GM20000 (cell line): ENCODE data around the gene ALG12.

Experiments
- DNase-seq: peaks from one replicate; pipeline ENCODE4 v3.0.0; 2012; ENCODE audit warnings: low spot score
- TF ChIP-seq, protein P1 (sequence below): IDR thresholded peaks from 2 replicates; pipeline ENCODE4 v1.5.1; 2012; ENCODE audit warnings: mild to moderate bottlenecking, control low read depth; ENCODE audit errors: extremely low read depth, missing control alignments

ALG12 gene

DNA sequence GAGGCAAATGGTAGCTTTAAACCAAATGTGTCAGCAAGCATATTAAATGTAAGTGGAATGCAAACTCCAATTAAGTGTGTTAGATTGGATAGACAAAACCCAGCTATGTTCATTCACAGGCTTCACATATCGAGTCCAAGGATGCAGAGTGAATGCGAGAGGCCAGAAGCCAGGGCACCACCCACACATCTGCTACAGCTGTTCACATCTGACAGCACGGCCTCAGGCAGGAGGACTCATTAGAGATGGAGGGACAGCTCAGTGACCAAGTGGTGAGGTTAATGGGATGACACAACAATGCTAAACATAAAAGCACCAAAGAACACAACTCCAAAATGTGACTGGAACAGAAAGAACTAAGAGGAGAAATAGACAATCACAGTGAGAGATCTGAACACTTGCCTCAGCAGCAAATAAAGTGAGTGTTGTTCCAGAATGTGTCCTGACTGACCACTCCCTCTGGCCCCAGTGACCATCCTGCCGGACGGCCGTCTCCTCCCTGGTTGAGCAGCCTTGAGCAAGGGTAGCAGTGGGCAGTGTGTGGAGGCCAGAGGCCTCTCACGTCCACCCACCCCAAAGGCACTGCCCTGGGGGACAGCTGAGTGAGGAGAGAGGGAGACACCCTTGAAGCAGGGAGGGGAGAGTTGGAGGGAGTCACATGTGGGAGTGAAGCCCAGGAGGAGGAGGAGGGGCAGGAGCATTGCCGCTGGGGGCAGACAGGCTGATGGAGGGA, 23.8 kb downstream of the ALG12 start:
- TF ChIP-seq, protein P1, sequence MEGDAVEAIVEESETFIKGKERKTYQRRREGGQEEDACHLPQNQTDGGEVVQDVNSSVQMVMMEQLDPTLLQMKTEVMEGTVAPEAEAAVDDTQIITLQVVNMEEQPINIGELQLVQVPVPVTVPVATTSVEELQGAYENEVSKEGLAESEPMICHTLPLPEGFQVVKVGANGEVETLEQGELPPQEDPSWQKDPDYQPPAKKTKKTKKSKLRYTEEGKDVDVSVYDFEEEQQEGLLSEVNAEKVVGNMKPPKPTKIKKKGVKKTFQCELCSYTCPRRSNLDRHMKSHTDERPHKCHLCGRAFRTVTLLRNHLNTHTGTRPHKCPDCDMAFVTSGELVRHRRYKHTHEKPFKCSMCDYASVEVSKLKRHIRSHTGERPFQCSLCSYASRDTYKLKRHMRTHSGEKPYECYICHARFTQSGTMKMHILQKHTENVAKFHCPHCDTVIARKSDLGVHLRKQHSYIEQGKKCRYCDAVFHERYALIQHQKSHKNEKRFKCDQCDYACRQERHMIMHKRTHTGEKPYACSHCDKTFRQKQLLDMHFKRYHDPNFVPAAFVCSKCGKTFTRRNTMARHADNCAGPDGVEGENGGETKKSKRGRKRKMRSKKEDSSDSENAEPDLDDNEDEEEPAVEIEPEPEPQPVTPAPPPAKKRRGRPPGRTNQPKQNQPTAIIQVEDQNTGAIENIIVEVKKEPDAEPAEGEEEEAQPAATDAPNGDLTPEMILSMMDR: no peak
- no peak for DNase-seq

DNA sequence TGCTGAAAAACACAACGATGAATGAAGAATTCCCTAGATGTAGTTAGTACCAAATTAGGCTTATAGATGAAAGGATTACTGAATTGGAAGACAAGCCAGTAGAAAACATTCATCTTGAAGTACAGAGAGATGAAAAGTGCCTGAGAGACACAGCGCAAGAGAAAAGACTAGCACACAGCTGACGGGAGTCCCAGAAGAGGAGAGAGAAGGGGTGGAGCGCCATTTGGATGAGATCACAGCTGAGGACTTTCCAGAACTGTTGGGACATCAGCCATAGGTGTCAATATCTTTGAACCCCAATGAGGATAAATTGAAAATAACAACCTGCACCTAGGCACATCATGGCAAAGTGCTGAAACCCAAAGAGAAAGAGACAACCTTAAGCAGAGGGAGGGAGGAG, 25.2 kb downstream of the ALG12 start:
- DNase-seq: no peak
- TF ChIP-seq, protein P1: no peak

DNA sequence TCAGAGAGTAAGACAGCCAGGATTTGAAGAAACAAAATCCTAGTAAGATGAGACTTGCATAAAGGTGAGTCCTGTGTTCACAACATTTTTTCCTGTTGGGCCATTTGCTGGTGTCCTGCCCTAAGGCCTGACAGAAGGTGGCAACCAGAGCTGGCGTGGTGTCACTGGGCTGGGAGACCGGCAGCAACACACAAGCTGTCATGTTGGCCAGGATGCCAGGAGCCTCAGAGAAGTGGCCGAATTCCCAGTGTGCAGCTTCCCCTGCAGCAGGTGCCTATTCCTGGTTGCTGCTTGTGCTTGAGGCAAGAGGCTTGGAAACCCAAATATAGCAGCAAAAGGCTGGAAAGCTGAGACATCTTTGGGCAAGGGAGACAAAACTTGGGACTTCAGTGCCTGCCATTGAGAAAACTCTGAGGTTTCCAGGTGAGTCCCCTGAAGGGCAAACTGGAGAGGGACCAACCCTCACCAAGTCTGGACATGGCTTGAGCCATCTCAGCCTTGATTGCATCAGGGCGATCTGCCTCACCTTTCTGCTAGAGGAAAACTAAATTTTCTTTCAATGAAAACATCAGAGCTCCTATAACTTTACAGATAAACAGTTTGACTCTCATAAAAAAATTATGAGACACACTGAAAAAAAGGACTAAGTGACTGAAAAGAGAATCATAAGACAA, 25.9 kb downstream of the ALG12 start:
- DNase-seq: no peak
- TF ChIP-seq, protein P1: no peak

DNA sequence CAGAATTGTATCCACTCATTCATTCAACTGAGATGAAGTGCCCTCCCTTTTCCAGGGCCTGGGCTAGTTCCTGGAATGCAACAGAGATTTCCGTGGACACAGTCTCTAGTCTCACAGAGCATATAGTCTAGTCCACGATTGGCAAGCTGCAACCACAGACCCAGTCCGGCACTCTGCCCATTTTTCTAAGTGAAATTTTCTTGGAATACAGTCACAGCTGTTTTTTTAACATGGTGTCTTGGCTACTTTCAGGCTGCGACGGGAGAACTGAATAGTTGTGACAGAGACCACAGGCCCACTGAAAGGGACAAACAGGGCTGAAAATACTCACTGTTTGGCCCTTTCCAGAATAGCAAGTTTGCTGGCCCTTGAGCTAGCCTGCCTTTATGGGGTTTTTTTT, 29.2 kb downstream of the ALG12 start:
- no peak for DNase-seq
- TF ChIP-seq, protein P1: no peak

DNA sequence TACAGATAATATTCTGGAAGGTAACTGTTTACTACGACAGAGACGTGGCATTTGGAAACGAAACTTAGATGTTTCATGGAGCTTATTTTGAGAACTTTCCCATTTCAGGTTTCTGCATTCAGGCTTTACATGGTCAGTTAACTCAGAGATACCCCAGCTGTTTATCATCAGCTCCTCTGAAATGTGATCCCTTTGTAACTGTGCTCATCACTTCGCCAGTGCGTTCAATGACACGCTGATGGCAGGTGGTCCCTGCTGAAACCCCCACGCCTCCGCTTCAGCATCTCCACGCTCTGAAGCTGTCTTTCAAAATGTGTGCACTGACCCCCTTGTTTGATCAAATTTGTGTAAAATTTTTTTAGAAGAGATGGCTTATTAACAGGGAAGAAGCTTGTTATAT, 30.5 kb downstream of the ALG12 start:
- no peak for DNase-seq
- TF ChIP-seq, protein P1: no peak

DNA sequence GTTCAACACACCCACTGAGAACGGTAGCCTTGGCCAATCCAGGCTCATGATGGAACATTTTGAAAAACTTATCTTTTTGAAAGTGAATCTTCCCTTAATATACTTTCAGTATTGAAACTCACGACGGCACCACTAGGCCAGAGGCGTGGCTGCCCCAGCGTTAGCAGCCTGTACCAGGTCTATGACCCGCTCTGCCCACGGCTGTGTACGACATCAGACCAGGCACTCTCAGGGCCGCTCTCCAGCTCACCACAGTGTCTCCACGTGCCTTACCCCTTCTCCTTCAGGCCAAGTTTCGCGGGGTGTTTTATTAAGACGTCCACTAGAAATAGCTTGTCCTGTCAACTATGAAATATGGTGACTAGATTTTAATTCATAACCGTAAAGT, 31.2 kb downstream of the ALG12 start:
- no peak for DNase-seq
- TF ChIP-seq, protein P1: no peak

DNA sequence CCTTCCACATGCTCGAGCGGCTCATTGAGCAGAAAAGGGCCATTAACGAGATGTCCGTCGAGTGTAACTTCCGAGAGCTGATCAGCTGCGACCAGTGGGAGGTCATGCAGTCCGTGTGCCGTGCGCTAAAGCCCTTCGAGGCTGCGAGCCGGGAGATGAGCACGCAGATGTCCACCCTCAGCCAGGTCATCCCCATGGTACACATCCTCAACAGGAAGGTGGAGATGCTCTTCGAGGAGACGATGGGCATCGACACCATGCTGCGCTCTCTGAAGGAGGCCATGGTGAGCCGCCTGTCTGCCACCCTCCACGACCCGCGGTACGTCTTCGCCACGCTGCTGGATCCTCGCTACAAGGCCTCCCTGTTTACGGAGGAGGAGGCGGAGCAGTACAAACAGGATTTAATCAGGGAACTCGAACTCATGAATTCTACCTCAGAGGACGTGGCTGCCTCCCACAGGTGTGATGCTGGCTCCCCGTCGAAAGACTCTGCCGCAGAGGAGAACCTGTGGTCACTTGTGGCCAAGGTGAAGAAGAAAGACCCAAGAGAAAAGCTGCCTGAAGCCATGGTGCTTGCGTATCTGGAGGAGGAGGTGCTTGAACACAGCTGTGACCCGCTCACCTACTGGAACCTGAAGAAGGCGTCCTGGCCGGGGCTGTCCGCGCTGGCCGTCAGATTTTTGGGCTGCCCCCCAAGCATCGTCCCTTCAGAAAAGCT, 31.7 kb downstream of the ALG12 start:
- TF ChIP-seq, protein P1: no peak
- DNase-seq: no peak
